PC-9 (cell line): Measurements from ENCODE around the gene PHPT1.

ENCODE experiments used
- CTCF ChIP-seq: fragments of 200-600 bp; sonication (generic); conservative IDR thresholded peaks from 2 replicates; pipeline ENCODE4 v1.6.1; 2017; ENCODE audit warnings: mixed run types, antibody characterized with exemption, mild to moderate bottlenecking, moderate library complexity
- EZH2 ChIP-seq: fragments of 200-600 bp; sonication (generic); IDR thresholded peaks from 2 replicates; pipeline ENCODE4 v1.8.0; 2017; ENCODE audit warnings: antibody characterized with exemption, low read depth

- TF ChIP-seq CTCF (no peak), EZH2 (no peak)
These were observed 8.9 kb upstream of the PHPT1 start for GRCh38 chr9:136840140-136840876.
